Thymus (tissue), 11 donors: ENCODE data around the gene GFOD1. TPM values are rescaled to one million over a fixed set of nuclear protein-coding genes. Genes with fewer than 3 reads are reported as not detected.

Experiments used
- DNase-seq, 9 donors: peaks; one replicate each; pipeline ENCODE4 v3.0.0-alpha.2; 2013; ENCODE audit warnings: low spot score in 9 of 9, low read depth in 6 of 9, missing footprints in 1 of 9
- H3K27ac ChIP-seq, 2 donors: one replicate each; pipeline ENCODE4 v1.5.1; 2013; ENCODE audit warnings: control low read depth in 1 of 2, low read depth in 1 of 2, low read length in 1 of 2, mild to moderate bottlenecking in 1 of 2, moderate library complexity in 1 of 2
- H3K27me3 ChIP-seq, 2 donors: one replicate each; pipeline ENCODE4 v1.5.1; 2013; ENCODE audit warnings: low read length in 1 of 2; ENCODE audit not compliant: control insufficient read depth in 2 of 2, insufficient read depth in 1 of 2
- H3K36me3 ChIP-seq, 2 donors: one replicate each; pipeline ENCODE4 v1.5.1; 2013; ENCODE audit warnings: low read length in 1 of 2, mild to moderate bottlenecking in 1 of 2, moderate library complexity in 1 of 2; ENCODE audit not compliant: control insufficient read depth in 2 of 2, insufficient read depth in 2 of 2
- H3K4me1 ChIP-seq, 2 donors: one replicate each; pipeline ENCODE4 v1.5.1; 2013; ENCODE audit warnings: low read length in 2 of 2; ENCODE audit not compliant: control insufficient read depth in 2 of 2, insufficient read depth in 2 of 2
- H3K4me3 ChIP-seq, 2 donors: one replicate each; pipeline ENCODE4 v1.5.1; 2013; ENCODE audit warnings: low read length in 2 of 2, control low read depth in 1 of 2, mild to moderate bottlenecking in 1 of 2
- H3K9me3 ChIP-seq, 2 donors: one replicate each; pipeline ENCODE4 v1.5.1; 2013; ENCODE audit warnings: low read length in 1 of 2, mild to moderate bottlenecking in 1 of 2; ENCODE audit not compliant: control insufficient read depth in 2 of 2, insufficient read depth in 1 of 2
- WGBS: extraction: QIAGEN DNeasy Blood & Tissue Kit; methylation state at CpG from one replicate; pipeline ENCODE4 v1.1.7; 2013; 5-methylcytosine and 5-hydroxymethylcytosine counted together
- polyA plus RNA-seq: library from polyadenylated mRNA; stranded (reverse); fragments of 200-250 nt; gene quantifications from one replicate; pipeline ENCODE4 v1.2.3, GENCODE V29; 2013
- total RNA-seq: library from RNA; stranded (reverse); fragments of 120-200 nt; gene quantifications from one replicate; pipeline ENCODE4 v1.2.4, GENCODE V29; 2013
- donor health status: healthy.

The GFOD1 gene
- total and polyA plus RNA-seq, 2 donors, result 4.7 to 8.1 TPM

DNA sequence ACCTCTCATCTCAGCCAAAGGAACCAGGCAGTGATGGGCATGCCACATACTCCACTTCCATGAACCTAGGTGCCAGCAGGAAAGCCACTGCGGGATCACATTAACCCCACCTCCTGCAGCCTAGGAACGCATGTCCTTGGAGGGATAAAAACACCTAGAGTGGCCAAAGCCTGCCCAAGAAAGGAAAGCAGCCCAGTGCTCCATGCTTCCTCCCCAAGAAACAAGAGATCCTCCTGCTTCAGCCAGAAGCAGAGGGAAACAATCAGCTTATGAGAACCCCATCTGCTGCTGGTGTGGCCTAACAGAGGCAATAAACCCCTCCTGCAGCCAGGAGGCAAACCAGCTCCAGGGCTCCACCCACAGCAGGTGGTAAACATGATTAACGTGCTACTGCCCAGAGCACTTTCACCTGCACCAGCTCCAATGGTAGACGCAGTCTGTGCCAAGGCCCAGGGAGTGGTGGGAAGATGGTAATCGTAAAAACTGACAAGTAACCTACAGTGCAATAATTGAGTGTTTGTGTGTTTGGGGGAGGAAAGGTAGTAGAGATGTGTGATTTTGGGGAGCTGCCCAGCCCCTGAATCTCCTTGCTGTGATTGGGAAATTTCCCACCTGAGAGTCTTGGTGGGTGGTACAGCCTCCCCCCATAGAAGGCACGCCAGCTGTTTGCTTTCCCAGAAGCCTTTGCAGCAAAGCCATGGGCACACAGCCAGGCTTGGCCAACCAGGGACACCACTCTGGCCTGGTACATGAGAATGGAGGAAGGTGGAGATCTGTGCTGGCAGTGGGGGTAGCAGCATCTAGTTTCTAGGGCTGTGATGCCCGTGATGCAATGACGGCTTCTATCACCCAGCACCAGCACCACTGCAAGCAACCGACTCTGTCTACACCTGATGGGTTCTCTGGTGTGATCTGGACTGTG, 108.5 kb downstream of the GFOD1 start:
- H3K4me3 ChIP-seq, result no peak overlapping the region
- no peaks in the 10 kb centered on the region for H3K27me3 ChIP-seq
- 87% methylated on average over 9 of the region's 9 CpGs for WGBS
- H3K9me3 ChIP-seq, result no peaks in the 10 kb centered on the region
- H3K27ac ChIP-seq, result no peak overlapping the region
- no peak for DNase-seq
- H3K4me1 ChIP-seq, result peaks cover 0 to 14% of the 10 kb centered on the region in 2 donors
- H3K36me3 ChIP-seq, result no peaks in the 10 kb centered on the region

DNA sequence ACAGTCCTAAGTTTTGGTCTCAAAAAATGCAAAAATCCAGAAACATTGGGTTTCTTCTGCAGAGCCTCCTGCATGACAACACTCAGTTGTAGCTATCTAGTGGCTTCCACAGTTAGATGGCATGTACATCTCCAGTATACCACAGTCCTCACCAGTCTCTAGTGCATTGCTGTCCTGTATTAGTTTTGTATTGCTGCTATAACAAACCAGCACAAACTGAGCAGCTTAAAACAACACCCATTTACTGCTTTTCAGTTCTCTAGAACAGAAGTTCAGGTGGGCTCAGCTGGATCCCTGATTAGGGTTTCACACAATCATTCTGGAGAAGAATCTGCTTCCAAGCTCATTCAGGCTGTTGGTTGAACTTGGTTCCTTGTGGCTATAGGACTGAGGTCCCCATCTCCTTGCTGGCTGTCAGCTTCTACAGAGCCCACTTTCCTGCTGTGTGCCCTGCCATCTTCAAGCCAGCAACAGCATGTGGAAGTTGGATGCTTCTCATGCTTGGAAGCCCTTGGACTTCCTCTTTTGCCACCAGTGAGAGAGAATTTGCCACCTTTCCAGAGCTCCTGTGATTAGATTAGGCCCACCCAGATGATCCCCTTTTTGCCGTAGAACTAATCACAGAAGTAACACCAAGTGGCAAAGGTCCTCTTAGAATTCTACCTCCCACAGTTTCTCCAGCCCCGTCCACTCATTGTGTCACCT, 110.2 kb downstream of the GFOD1 start:
- WGBS, result 99% methylated on average over 2 of the region's 2 CpGs

DNA sequence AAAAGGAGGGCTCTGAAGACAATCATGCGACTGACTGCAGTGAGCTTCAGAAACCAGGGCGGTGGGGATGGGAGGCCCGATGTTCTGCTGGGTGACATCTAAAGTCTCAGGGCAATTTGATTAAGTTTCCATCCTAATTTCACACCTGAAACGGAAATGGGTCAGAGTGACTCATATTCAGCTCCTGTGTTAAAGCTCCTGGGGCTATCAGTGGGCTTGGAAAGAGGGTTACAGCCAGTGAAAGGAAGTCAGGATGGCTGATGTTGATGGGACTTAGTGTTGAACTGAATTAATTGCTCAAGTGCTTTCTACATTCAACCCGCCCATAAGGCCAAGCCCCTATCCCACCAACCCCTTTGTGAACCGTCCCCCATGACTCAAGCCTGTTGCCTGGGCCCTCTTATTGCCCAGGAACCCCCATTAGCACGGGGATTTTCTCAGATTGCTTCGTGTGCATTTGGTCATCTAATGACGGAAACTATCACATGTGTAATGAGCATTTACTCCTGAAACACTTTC, 112.0 kb downstream of the GFOD1 start:
- Histone ChIP-seq H3K4me1 (peaks cover 0 to 14% of the 10 kb centered on the region in 2 donors), H3K36me3 (no peaks in the 10 kb centered on the region), H3K27me3 (no peaks in the 10 kb centered on the region), H3K27ac (no peak overlapping the region), H3K9me3 (no peaks in the 10 kb centered on the region), H3K4me3 (no peak overlapping the region)
- WGBS, result 97% methylated on average over 9 of the region's 9 CpGs
- DNase-seq, result no peak

More for the DNA sequence above, 110.2 kb downstream of the GFOD1 start:
- H3K4me1 ChIP-seq, result peaks cover 0 to 14% of the 10 kb centered on the region in 2 donors
- no peaks in the 10 kb centered on the region for H3K27me3 ChIP-seq
- no peak overlapping the region for H3K27ac ChIP-seq
- H3K9me3 ChIP-seq, result no peaks in the 10 kb centered on the region
- no peaks in the 10 kb centered on the region for H3K36me3 ChIP-seq
- H3K4me3 ChIP-seq, result no peak overlapping the region
- no peak for DNase-seq

DNA sequence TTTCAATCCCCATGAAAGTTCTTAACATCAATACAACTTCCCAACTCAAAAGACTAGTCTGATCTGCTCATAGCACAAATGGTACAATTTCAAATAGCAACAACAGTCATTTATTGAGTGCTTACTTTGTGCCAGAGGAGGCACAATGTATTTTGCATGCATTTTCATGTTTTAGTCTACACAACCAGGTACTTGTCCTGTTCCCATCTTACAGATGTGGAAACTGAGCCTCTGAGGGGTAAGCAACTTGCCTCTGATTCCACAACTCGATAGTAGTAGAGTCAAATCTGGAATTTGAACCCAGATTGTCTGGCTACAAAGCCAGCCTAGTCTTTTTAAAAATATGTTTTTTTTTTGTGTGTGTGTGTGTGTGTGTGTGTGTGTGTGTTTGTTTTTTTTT, 113.5 kb downstream of the GFOD1 start:
- H3K4me3 ChIP-seq, result no peak overlapping the region
- DNase-seq, result no peak
- H3K36me3 ChIP-seq, result no peaks in the 10 kb centered on the region
- peaks cover 0 to 10% of the 10 kb centered on the region in 2 donors for H3K4me1 ChIP-seq
- H3K9me3 ChIP-seq, result no peaks in the 10 kb centered on the region
- H3K27me3 ChIP-seq, result no peaks in the 10 kb centered on the region
- H3K27ac ChIP-seq, result no peak overlapping the region
- 99% methylated on average over 1 of the region's 1 CpG for WGBS

DNA sequence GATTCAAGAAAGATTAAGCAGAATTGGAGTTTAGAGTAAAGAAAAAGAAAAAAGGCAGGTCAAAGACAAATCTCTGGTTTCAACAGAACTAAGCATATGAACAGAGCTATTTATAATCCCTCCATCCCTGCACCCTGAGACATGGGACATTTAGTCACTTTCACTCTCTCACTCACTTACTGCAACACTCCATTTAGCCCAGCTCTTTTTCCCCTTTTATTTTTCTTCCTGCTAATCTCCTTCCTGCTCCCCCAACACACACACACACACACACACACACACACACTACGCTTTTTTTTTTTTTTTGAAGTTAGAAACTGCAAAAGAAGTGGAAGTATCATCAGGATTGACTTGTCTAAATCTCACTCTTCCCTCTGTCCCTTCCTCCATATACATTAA, 113.9 kb downstream of the GFOD1 start:
- Histone ChIP-seq H3K36me3 (no peaks in the 10 kb centered on the region), H3K4me3 (no peak overlapping the region), H3K9me3 (no peaks in the 10 kb centered on the region), H3K27me3 (no peaks in the 10 kb centered on the region), H3K27ac (no peak overlapping the region), H3K4me1 (peaks cover 0 to 7% of the 10 kb centered on the region in 2 donors)
- no peak for DNase-seq
- 92% methylated on average over 1 of the region's 1 CpG for WGBS

DNA sequence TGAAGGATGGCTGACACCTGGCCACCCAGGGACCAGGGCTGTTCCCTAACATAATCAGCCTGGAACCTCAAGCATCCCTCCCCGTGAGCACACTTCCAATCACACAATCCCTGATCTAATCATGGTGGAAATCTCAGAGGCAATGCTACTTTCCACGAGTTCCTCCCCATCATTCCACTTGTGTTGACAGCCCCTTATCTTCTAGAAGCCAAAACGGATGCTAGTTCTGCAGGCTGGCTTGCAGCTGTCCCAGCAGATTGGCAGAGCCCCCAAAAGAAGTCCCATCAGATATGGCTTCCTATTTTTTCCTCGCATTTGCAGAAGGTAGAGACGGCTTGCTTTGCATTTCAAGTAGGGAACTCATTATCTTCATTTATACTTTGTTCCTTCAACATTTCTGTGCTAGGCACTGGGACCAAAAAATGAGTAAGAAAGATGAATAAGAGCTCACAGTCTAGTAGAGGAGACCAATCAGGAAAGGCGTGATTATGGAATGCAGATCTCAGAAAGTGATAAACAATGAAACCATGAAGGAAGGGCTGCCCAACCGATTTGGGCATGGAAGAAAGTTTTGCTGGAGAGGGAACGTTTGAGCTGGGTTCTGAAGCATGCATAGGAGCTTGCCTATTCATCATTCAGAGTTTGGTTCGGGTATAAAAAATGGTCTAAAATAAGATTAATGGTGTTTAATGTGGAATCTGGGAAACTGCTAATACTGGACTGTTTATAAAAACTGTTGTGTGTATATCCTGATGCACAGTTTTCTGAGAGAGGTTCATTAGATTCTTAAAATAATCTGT, 114.5 kb downstream of the GFOD1 start:
- 86% methylated on average over 9 of the region's 9 CpGs for WGBS
- Histone ChIP-seq H3K9me3 (no peaks in the 10 kb centered on the region), H3K4me3 (no peak overlapping the region), H3K4me1 (peaks cover 0 to 5% of the 10 kb centered on the region in 2 donors), H3K27ac (no peak overlapping the region), H3K27me3 (no peaks in the 10 kb centered on the region), H3K36me3 (no peaks in the 10 kb centered on the region)
- DNase-seq, result no peak

DNA sequence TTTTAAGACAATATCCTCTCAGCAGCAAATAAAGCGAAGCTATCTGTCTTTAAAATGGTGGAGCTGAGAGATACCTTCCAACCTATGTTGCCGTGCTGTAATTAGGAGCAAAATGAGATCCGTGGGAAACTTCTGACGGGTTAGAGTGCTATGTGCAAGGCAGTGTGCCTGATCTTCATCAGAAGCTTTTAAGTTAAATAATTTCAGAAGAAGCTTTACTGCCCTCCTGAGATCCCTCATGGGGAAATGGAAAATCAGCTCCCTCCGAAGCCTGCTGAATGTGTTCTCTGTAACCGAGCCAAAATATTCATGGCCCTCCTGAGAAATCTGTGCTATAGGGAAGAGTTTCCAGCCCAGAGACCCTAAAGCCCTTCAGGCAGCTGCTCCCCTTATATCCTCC, 115.3 kb downstream of the GFOD1 start:
- Histone ChIP-seq H3K9me3 (no peaks in the 10 kb centered on the region), H3K27ac (no peak overlapping the region), H3K36me3 (no peaks in the 10 kb centered on the region), H3K4me1 (peaks cover 0 to 3% of the 10 kb centered on the region in 2 donors), H3K4me3 (no peak overlapping the region), H3K27me3 (no peaks in the 10 kb centered on the region)
- DNase-seq, result no peak
- 97% methylated on average over 6 of the region's 6 CpGs for WGBS

DNA sequence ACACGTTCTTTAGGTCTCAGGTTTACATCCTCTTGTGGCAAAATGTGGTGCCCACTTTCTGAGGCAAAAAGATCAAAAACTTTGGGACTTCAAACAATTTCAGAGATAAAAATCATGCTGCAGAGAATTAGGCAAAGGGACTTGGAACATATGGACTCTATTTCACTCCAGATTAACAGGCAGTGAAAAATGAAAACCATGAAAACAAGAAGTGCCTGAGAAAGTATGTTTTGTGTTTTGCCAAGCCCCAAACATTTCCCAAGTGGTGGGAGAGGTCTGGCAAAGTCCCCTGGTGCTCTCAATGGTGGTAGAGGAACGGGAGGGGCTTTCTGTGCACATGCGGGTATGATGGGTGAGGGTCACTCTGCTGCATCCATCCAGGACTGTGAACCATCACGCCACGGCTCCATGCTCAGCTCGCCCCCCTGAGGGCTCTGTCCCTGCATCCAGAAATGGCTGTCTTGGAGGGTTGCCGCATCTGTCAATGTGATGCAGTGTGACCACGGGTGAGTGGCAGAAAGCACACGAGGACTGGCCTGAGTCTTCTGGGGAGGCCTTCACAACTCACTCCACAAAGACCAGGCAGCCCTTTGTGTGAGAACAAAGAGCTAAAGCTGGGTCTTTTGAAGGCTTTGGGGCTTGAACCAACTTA, 115.9 kb downstream of the GFOD1 start:
- DNase-seq, result no peak

More for the DNA sequence above, 115.9 kb downstream of the GFOD1 start:
- H3K9me3 ChIP-seq, result no peaks in the 10 kb centered on the region
- no peak overlapping the region for H3K27ac ChIP-seq
- H3K27me3 ChIP-seq, result no peaks in the 10 kb centered on the region
- no peak overlapping the region for H3K4me3 ChIP-seq
- WGBS, result 95% methylated on average over 9 of the region's 9 CpGs
- H3K36me3 ChIP-seq, result no peaks in the 10 kb centered on the region
- H3K4me1 ChIP-seq, result peaks cover 0 to 3% of the 10 kb centered on the region in 2 donors
